HG02852 (cell line): ENCODE measurements around the gene KIRREL3.

Experiments used
- ATAC-seq: cut with Tn5 transposase; IDR thresholded peaks from one replicate; pipeline ENCODE4 v1.9.1; 2021; ENCODE audit warnings: mild to moderate bottlenecking, moderate library complexity; ENCODE audit not compliant: unreplicated experiment

KIRREL3 gene

DNA sequence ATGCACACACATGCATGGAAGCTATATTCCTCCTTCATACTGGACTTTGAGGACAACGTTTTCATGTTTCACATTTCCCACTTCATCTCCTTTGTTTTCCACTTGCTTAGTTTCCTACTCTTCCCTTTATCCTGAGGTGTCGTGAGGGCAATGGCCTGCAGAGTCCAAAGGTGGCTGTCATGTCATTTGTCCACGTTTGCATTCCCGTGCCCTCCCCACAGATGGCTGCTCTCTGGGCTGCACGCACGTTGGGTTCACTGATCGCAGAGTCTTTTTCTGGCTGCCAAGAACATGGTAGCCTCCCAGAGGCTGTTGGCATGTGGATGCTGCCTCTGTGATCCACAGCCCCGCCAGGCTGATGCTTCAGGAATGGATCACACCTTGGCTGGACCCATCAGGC, 389.1 kb downstream of the KIRREL3 start:
- ATAC-seq, result no peak

- no peak for ATAC-seq
Measured at GRCh38 chr11:126608658-126609057, 391.9 kb downstream of the KIRREL3 start.

DNA sequence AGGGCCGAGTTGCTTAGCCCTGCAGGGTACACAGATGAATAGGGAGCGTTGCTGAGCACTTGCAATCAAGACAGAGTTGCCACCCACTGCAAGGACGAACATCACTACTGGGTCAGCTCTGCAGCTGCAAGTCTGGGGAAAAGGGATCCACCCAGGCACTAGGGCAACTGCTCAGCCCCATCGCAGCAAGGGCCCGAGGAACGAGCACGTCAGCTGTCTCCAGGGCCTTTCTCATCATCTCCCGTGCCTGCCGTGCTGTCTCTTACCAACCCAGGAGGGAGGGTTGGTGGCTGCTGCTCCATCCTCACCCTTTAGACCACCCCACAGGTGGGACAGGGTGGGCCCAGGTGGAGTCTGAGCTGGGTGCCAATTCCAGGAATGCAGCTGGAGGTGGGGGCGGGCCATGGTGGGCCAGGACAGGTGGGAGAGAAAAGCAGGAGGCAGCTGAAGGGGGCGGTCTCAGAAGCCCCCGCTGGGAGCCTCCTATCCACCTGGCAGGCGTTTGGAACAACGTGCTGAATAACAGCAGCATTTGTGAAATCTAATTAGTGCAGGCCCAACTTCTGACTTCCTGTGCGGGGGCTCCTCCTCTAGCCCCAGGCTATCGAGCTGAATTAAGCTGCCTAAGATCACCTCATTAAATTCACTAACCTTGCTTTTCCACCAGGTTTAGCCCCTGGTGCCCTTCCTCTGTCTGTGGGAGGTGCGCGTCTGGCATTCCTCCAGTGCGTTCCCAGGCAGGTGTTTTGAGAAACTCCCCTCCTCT, 392.6 kb downstream of the KIRREL3 start:
- no peak for ATAC-seq

- no peak for ATAC-seq
Measured at GRCh38 chr11:126607374-126607773, 393.2 kb downstream of the KIRREL3 start.

GRCh38 chr11:126606484-126606883, 394.1 kb downstream of the KIRREL3 start:
- no peak for ATAC-seq

DNA sequence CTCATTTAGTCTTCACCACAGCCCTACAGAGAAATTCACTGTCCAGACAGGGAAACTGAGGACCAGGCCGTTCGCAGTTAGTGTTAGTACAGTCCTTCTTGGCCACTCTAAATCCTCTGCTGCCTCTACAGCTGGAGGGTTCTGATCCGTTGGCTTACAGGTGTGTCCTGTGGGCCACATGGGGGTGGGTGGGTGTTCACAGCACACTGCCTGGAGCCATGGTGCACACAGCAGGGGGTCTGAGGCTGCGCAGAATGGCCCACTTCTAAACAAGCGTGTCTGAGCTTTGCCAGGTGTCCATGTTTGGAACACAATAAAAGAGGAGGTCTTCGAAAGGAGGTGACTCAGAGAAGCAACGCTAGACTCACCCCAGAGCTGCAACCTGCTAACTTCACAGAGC, 396.1 kb downstream of the KIRREL3 start:
- ATAC-seq, result no peak

DNA sequence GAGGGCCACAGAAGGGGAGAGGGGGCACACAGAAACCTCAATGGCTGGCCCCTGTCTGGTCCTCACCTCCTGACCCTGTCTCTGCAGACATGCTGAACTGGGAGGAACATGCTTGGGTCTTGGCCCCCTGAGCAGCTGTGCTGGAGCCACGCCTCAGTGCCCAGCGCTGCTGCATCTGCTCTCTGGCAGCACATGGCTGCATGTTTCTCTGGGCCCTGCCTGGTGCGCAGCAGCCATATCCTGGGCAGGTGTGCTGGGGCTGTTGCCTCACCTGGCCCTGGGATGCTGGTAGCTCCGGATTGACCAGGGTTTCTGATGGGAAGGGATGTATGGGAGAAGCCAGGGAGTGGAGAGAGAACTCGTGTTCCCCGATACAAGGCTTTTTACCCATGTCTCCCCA, 397.1 kb downstream of the KIRREL3 start:
- no peak for ATAC-seq

DNA sequence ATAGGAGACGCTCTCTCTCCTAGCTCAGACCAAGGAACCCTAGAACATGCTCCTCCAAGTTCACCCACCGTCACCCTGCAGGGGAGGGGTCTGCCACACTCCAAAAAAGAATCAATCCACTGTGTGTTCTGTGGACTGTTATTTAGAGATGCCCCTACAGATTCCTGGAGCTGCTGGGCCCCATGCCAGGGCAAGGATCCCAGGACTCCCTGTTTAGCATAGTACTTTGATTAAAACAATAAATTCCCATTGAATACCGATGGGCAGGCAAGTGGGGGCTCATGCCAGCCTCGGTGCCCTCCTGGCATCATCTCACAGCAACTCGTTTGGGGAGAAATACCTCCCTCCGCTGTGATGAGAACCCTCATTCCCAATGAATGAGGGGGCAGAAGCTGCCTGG, 397.6 kb downstream of the KIRREL3 start:
- ATAC-seq, result no peak

- ATAC-seq, result no peak
Measured at GRCh38 chr11:126602349-126602940, 398.1 kb downstream of the KIRREL3 start.

DNA sequence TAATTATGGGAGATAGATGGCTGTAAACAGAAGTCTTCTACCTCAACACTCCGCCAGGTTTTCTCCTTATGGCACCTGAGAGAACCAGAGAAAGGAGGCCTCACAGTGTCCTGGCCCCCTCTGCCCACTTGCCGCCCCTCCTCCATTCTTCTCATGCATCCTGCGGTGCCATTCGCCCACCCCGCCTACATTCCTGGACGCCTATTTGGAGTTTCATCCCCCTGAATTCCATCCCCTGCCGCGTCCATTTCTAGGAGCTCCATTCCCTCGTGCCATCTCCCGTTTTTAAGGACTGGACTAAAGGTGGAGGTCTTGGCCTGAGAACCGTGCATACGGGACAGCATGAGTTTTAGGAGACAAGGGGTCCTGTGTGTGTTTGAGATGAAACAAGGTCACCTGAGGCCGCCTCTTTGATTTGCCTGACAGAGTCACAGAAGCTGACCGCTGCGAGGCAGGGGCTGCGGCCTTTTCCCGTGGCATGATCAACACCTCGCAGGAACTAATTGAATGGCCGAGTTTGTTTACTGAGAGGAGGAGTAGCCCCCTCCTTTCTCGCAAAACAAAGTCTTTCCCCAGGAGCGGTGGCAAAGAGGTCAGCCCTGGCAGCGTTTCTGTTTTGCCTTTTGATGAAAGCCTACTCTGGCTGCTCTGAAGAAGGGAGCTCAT, 398.9 kb downstream of the KIRREL3 start:
- no peak for ATAC-seq

- no peak for ATAC-seq
Measured at GRCh38 chr11:126601136-126601535, 399.4 kb downstream of the KIRREL3 start.

- no peak for ATAC-seq
Measured at GRCh38 chr11:126599217-126599897, 401.2 kb downstream of the KIRREL3 start.

DNA sequence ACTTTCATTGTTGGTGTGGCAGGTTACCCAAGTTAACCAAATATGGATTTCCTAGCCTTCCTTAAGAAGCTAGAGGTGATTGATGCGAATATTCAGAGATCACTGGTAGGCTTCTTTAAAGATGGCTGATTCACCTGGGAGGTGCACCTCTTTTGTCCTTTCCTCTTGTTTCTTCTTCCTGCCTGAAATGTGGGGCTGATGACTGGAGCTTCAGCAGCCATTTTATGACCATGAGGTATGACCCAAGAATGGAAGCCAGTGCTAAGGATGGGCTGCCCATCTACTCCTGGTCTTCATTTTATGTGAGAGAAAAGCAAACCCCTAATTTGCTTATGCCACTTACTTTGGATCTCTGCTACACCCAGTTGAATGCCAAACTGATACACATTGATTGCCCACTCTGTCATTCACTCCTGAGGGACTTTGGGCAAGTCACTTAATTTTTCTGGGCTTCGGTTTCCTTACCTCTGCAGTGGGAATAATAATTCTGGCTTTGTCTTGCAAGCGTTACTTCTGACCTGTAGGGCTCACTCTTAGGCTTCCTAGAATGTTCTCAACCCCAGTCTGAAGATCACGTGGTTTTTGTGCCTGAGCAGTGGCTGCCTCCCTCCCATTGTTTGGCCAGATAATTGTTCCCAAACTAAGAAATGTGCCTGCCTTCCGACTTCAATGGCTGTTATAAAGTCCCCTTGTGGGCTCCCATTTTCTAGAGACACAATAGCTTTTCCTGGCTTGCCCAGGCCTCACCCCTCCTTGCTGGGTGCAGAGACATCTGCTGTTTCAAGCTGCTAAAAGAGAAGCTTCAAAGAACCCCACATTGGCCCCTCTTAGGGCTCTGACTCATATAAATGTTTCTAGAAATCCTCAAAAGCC, 402.0 kb downstream of the KIRREL3 start:
- ATAC-seq, result no peak

DNA sequence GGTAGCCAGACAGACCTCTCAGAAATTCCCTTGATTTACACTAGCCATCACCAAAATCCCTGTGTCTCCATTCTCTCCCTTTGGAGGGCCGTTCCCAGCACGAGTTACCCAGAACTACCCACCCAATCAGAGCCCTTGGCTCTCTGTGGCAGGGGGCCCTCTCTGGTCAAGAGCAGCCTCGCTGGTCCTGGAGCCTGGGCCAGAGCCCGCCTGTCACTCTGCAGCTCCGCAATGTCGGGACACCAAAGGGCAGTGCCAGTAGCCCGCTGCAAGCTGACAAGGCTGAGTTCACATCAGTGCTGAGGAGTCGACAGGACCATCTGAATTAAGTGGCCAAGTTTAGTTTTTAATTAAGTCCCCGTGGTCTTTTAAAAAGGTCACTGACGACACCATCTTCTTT, 403.5 kb downstream of the KIRREL3 start:
- no peak for ATAC-seq

GRCh38 chr11:126596474-126596873, 404.1 kb downstream of the KIRREL3 start:
- ATAC-seq, result no peak

DNA sequence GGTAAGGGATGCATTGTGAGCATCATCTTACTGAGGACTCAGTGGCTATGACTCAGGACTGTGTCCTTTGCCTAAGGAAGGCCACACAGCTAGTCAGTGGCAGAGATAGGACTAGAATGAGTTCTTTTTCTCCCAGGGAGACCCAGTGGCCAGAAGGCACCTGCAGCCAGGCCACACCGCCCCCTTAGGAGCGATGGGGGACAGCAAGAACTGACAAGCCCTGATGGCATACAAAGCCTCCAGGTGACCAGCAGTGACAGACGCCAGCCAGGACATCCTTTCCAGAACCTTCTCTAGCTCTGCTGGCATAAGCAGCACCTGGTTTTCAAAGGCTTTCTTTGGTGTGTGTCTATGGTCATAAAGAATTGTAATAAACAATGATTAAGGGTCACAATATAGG, 405.0 kb downstream of the KIRREL3 start:
- no peak for ATAC-seq

- no peak for ATAC-seq
Measured at GRCh38 chr11:126594921-126595367, 405.6 kb downstream of the KIRREL3 start.

DNA sequence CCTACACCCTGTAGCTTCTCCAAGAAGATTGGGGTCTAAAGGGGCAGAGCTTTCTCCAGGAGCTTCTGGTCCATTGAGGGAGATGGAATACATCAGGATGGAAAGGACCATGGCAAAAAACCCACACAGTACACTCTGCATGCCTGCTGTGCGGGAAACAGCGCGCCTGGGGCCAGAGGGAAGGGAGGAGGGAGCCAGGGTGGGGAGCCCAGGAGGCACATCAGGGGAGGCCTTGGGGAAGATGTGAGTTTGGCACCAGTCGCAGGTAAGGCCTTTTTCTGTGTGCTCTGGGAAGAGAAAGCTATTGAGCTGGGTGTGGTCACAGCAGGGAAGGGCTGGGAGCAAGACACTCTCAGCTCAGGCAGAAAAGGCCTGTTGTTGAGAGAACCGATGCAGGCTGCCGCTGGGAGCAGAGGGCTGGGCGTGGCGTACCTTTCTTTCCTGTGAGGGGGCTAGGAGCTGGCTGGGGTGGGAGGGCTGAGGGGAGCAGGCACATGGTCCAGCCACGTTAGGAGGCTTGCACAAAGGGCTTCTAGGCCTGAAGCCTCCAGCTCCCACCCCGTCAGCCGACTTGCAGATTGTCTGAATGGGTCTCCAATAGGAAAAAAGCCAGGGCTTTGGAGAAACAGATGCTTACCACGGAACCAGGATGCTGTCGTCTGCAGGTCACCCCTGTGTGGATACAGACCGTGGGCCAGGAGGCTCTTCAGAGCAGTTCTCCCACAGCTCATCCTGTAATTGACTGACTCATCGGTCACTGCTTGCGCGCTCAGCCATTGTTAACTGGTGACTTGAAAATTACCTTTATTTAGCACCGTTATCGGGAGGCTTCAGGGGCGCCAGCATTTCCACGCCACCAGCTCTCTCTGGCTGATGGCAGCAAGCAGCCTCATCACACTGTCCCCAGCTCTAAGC, 407.8 kb downstream of the KIRREL3 start:
- no peak for ATAC-seq

GRCh38 chr11:126591966-126592489, 408.5 kb downstream of the KIRREL3 start:
- ATAC-seq, result no peak
